ENCODE results near the gene TFG. TPM values are rescaled to one million over a fixed set of nuclear protein-coding genes. Genes with fewer than 3 reads are reported as not detected.
"Not testable (repeated sequence)": the region's sequence is repeated elsewhere in the genome, so short reads cannot be mapped to it uniquely, and the experiment has no call there.

Gene TFG
- polyA plus RNA-seq (2011; rRNA removed) (70.3 and 97.7 TPM in 2 replicates), polyA minus RNA-seq (2011; rRNA and poly(A)+ RNA removed) (41.3 and 48.6 TPM in 2 replicates)

- ChIA-PET CTCF (interaction anchor here (0.7 to 1.3 kb wide), 4 partner anchors 10 to 750 kb away, joined by 3 to 4 read pairs (median 3); no protein-coding TSS in a partner anchor), POLR2A (interaction anchor here (0.7 kb wide), 2 partner anchors 162 to 327 kb away, joined by 4 to 9 read pairs; no protein-coding TSS in a partner anchor)
- Histone ChIP-seq H3K27me3 (ENCODE audit: control insufficient read depth, insufficient read depth, low read length) (no peaks in the 10 kb centered on the region), H3K4me3 (ENCODE audit: low read depth, low read length) (peak within 1 kb of the TSS; percentile 74), H3K36me3 (ENCODE audit: control insufficient read depth, insufficient read depth, low read length) (peaks cover 2% of the 10 kb centered on the region; the same call in 1 of the 2 replicates)
- peak; percentile 98 for DNase-seq (ENCODE audit: low read depth)
- TF ChIP-seq CTCF (IDR thresholded peaks at IDR 0.05; ENCODE audit: insufficient read depth, low read depth, low read length) = no peak
These were observed at the start of gene TFG for GRCh38 chr3:100708989-100709841. TFG (plus strand) TSS chr3:100709494; CDS start chr3:100713686, 4,192 bp downstream.

GRCh38 chr3:100661294-100661693, 48.0 kb upstream of the TFG start:
- H3K36me3 ChIP-seq (ENCODE audit: control insufficient read depth, insufficient read depth, low read length); H3K27me3 ChIP-seq (ENCODE audit: control insufficient read depth, insufficient read depth, low read length); H3K4me3 ChIP-seq (ENCODE audit: low read depth, low read length); CTCF ChIA-PET; POLR2A ChIA-PET; DNase-seq (ENCODE audit: low read depth): not testable (repeated sequence)

- Histone ChIP-seq H3K36me3 (ENCODE audit: control insufficient read depth, insufficient read depth, low read length) (no peaks in the 10 kb centered on the region), H3K27me3 (ENCODE audit: control insufficient read depth, insufficient read depth, low read length) (peaks cover 3% of the 10 kb centered on the region), H3K4me3 (ENCODE audit: low read depth, low read length) (no peak overlapping the region)
- no peak for TF ChIP-seq CTCF (IDR thresholded peaks at IDR 0.05; ENCODE audit: insufficient read depth, low read depth, low read length)
- POLR2A ChIA-PET = no interaction called here
- DNase-seq (ENCODE audit: low read depth) = no peak
- CTCF ChIA-PET = no interaction called here
These were observed 47.0 kb upstream of the TFG start for GRCh38 chr3:100662113-100662823.

- no peak for DNase-seq (ENCODE audit: low read depth)
- peaks cover 1% of the 10 kb centered on the region; the same call in 1 of the 2 replicates for H3K27me3 ChIP-seq (ENCODE audit: control insufficient read depth, insufficient read depth, low read length)
- H3K4me3 ChIP-seq (ENCODE audit: low read depth, low read length) = no peak overlapping the region
- POLR2A ChIA-PET = interaction anchor here (0.7 kb wide), 1 partner anchor 17 kb away, joined by 8 read pairs; no protein-coding TSS in a partner anchor
- CTCF ChIA-PET = no interaction called here
- no peak for TF ChIP-seq CTCF (IDR thresholded peaks at IDR 0.05; ENCODE audit: insufficient read depth, low read depth, low read length)
- no peaks in the 10 kb centered on the region for H3K36me3 ChIP-seq (ENCODE audit: control insufficient read depth, insufficient read depth, low read length)
These were observed 44.1 kb upstream of the TFG start for GRCh38 chr3:100665230-100665629.

- POLR2A ChIA-PET; DNase-seq (ENCODE audit: low read depth): not testable (repeated sequence)
These were observed 42.6 kb upstream of the TFG start for GRCh38 chr3:100666699-100667098.

DNA sequence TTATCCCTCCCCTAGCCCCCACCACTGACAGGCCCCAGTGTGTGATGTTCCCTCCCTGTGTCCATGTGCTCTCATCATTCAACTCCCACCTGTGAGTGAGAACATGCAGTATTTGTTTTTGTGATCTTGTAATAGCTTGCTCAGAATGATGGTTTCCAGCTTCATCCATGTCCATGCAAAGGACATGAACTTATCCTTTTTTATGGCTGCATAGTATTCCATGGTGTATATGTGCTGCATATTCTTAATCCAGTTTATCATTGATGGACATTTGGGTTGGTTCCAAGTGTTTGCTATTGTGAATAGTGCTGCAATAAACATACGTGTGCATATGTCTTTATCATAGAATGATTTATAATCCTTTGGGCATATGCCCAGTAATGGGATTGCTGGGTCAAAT, 42.0 kb upstream of the TFG start:
- CTCF ChIA-PET = interaction anchor here (1.8 kb wide), 1 partner anchor 12 kb away, joined by 3 read pairs; no protein-coding TSS in a partner anchor
- H3K27me3 ChIP-seq (ENCODE audit: control insufficient read depth, insufficient read depth, low read length); POLR2A ChIA-PET; H3K4me3 ChIP-seq (ENCODE audit: low read depth, low read length); H3K36me3 ChIP-seq (ENCODE audit: control insufficient read depth, insufficient read depth, low read length); DNase-seq (ENCODE audit: low read depth): not testable (repeated sequence)

More at GRCh38 chr3:100666699-100667098, 42.6 kb upstream of the TFG start:
- CTCF ChIA-PET = interaction anchor here (1.8 kb wide), 1 partner anchor 12 kb away, joined by 3 read pairs; no protein-coding TSS in a partner anchor
- not testable (repeated sequence) for H3K36me3 ChIP-seq (ENCODE audit: control insufficient read depth, insufficient read depth, low read length); H3K27me3 ChIP-seq (ENCODE audit: control insufficient read depth, insufficient read depth, low read length); H3K4me3 ChIP-seq (ENCODE audit: low read depth, low read length)

GRCh38 chr3:100670995-100671394, 38.3 kb upstream of the TFG start:
- H3K27me3 ChIP-seq (ENCODE audit: control insufficient read depth, insufficient read depth, low read length); H3K4me3 ChIP-seq (ENCODE audit: low read depth, low read length); POLR2A ChIA-PET; DNase-seq (ENCODE audit: low read depth); H3K36me3 ChIP-seq (ENCODE audit: control insufficient read depth, insufficient read depth, low read length); CTCF ChIA-PET: not testable (repeated sequence)

All from BJ (cell line).